ENCODE results near the gene ZNF195.

DNA sequence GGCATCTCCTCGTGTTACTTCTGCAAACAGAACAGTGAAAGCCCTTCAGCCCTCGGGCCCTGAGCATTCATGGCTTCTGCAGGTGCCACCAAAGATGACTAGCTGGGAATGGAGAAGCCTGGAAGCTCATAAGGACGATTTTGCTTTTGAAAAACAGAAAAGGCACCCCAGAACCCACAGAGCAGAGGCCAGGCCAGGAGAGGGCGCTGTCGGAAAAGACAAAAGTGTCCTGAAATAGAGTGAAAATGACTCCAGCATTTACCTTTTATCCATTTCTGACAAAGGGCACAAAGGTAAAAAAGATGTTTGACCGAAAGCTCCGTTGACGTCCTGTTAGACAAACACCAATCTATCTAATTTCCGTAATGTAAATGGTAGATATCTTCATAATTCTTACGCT is 37.6 kb downstream of the ZNF195 start:
- no peak for TF ChIP-seq POLR2A (IDR thresholded peaks at IDR 0.05)
- peak in 5 of 6 experiments; percentile 9 to 77 (median 74) for TF ChIP-seq CTCF (IDR thresholded peaks at IDR 0.05)

All from Peyer's patch (tissue), 4 donors.